COR-L47 (cell line): ENCODE data around the gene THAP3.

Experiments used
- DNase-seq: peaks from one replicate; lab custom pipeline; 2025; lab: John Stamatoyannopoulos, UW

The THAP3 gene

DNA sequence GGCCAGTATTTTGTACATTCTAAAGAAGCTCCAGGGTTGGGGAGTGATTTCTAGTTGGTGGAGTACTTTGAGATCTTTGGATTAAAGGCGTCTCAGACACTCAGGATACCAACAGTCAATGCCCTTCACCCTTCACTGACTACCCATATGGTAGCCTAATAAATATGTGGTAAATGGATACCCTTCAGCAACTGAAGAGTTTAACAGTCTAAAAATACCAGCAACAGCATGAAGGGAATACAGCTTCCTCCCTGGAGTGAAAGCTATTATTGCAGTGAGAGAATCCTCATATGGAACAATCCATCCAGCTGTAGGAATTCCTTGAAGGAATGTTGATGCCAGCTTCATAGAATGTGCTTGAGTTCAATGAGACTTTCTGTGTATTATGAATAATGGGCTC, 50.1 kb downstream of the THAP3 start:
- DNase-seq = no peak

DNA sequence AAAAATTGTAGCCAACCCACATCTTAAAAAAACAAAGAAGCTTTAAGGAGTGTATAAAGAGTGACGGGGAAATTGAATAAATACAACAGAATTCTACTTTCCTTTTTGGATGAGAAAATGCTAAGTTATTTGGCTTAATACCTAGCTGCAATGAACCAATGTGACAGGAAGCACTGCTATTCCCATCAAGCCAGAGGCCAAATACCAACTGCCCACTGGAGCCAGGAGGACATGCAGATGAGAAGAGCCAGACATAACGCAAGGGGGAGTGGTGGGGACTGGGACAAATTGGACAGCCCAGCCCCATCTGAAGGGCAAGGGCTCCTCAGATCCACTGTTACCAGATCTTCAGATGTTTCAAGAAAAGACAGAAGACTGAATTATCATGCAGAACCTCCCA, 51.3 kb downstream of the THAP3 start:
- no peak for DNase-seq
